A172 (cell line): ENCODE data around the gene OR52E2. TPM values are rescaled to one million over a fixed set of nuclear protein-coding genes. Genes with fewer than 3 reads are reported as not detected.

Source experiments
- DNase-seq: peaks from one replicate; pipeline ENCODE4 v3.0.0-alpha.2; 2015; ENCODE audit warnings: low spot score
- total RNA-seq: library from RNA; depleted of rRNA; stranded (reverse); fragments of >200 nt; shearing (Covaris generic); gene quantifications from 2 replicates; pipeline ENCODE4 v1.2.3, GENCODE V29; 2014; rRNA removed

OR52E2 gene
- total RNA-seq, 1 experiment from 2014 or later = not detected

DNA sequence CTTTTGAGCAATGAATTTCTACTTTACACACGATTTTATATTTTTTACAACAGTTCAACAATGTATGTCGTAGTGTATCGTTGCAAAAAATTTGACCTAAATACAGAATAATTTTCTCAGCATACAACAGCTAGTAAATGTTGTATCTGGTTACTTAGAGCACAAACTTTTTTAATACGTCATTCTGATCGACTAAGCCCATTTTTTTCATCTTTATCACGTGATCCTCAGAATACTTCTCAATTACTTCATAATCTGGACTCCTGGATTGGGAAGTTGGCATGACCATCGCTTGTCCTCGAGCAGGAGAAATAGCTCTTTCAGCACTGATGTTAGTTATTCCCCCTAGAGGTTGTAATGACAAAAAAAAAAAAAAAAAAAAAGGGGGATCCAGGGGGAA, 48.2 kb downstream of the OR52E2 start:
- no peak for DNase-seq

Other genes with a start within 250 kb of the OR52E2 start
- not detected in 2 replicates for gene OR51F2, start 238.3 kb downstream of the OR52E2 start, total RNA-seq
- gene OR51S1, start 210.4 kb downstream of the OR52E2 start, total RNA-seq = not detected in 2 replicates
- not detected in 2 replicates for gene OR51T1, start 177.7 kb downstream of the OR52E2 start, total RNA-seq
- not detected in 2 replicates for gene OR51A7, start 155.8 kb downstream of the OR52E2 start, total RNA-seq
- 0.50 TPM in 1 of 2 replicates, not detected in the other for gene OR51G2, start 140.3 kb downstream of the OR52E2 start, total RNA-seq
- not detected in 2 replicates for gene OR51G1, start 135.3 kb downstream of the OR52E2 start, total RNA-seq
- not detected in 2 replicates for gene OR51A4, start 112.0 kb downstream of the OR52E2 start, total RNA-seq
- not detected in 2 replicates for gene OR51A2, start 103.9 kb downstream of the OR52E2 start, total RNA-seq
- not detected in 2 replicates for gene OR51L1, start 64.8 kb downstream of the OR52E2 start, total RNA-seq
- not detected in 2 replicates for gene OR52J3, start 13.1 kb downstream of the OR52E2 start, total RNA-seq
- gene OR52E1, start 9.9 kb upstream of the OR52E2 start, total RNA-seq = not detected in 2 replicates
- not detected in 2 replicates for gene OR52A5, start 78.7 kb upstream of the OR52E2 start, total RNA-seq
- gene OR52A1, start 95.1 kb upstream of the OR52E2 start, total RNA-seq = not detected in 2 replicates
- not detected in 2 replicates for gene OR51V1, start 141.1 kb upstream of the OR52E2 start, total RNA-seq
- not detected in 2 replicates for gene HBB, start 167.4 kb upstream of the OR52E2 start, total RNA-seq
- gene HBD, start 174.9 kb upstream of the OR52E2 start, total RNA-seq = not detected in 2 replicates
- not detected in 2 replicates for gene HBG1, start 190.2 kb upstream of the OR52E2 start, total RNA-seq
- gene HBG2, start 195.2 kb upstream of the OR52E2 start, total RNA-seq = 1.1 and 1.6 TPM in 2 replicates
- gene HBE1, start 210.3 kb upstream of the OR52E2 start, total RNA-seq = 25.6 and 49.9 TPM in 2 replicates
- 11.3 and 12.8 TPM in 2 replicates for gene OR51B4, start 242.3 kb upstream of the OR52E2 start, total RNA-seq